IMR-90 (cell line): Measurements from ENCODE around the gene DBI. TPM values are rescaled to one million over a fixed set of nuclear protein-coding genes. Genes with fewer than 3 reads are reported as not detected.

Experiments used
- ATAC-seq: fragments of 200-7000 bp; cut with Tn5 transposase; 2 replicates; pipeline ENCODE4 v1.9.1; 2020; ENCODE audit warnings: low read depth, mild to moderate bottlenecking, moderate library complexity
- BruUV-seq: library from RNA; stranded (reverse); fragments of 400-500 nt; replicated peaks from 2 replicates; lab custom pipeline; 2021; lab: Mats Ljungman, UMichigan
- CTCF ChIA-PET: fragments of 300-600 bp; formaldehyde crosslinking; extraction: SDS; loops from one replicate; lab custom pipeline; 2021; ENCODE audit warnings: antibody characterized with exemption; lab: Yijun Ruan, JAX
- POLR2A ChIA-PET: fragments of 300-600 bp; sonication (Branson Sonifier 250); formaldehyde crosslinking; loops from one replicate; lab custom pipeline; 2022; ENCODE audit warnings: antibody characterized with exemption; ENCODE audit not compliant: unreplicated experiment; lab: Charles Lee
- DNase-seq: peaks from one replicate; pipeline ENCODE4 v3.0.0; 2013
- H2AFZ ChIP-seq: replicated peaks from 2 replicates; pipeline ENCODE3; 2013; ENCODE audit warnings: low read length, mild to moderate bottlenecking; ENCODE audit not compliant: poor library complexity
- H2AK5ac ChIP-seq: 2 replicates; pipeline ENCODE4 v1.6.1; 2013; ENCODE audit warnings: low read depth, low read length, inconsistent platforms
- H2AK9ac ChIP-seq: replicated peaks from 2 replicates; pipeline ENCODE3; 2013; ENCODE audit warnings: mild to moderate bottlenecking, low read depth, low read length, moderate library complexity; ENCODE audit not compliant: poor library complexity
- H2BK120ac ChIP-seq: 2 replicates; pipeline ENCODE4 v1.6.1; 2013; ENCODE audit warnings: low read depth, low read length, inconsistent platforms
- H2BK15ac ChIP-seq: 3 replicates; pipeline ENCODE4 v1.6.1; 2013; ENCODE audit warnings: low read depth, low read length, inconsistent platforms
- H2BK20ac ChIP-seq: 2 replicates; pipeline ENCODE4 v1.6.1; 2013; ENCODE audit warnings: low read depth, mild to moderate bottlenecking, inconsistent platforms, low read length, moderate library complexity
- H2BK5ac ChIP-seq: 2 replicates; pipeline ENCODE4 v1.6.1; 2013; ENCODE audit warnings: mild to moderate bottlenecking, low read depth, low read length, inconsistent platforms; ENCODE audit not compliant: poor library complexity, severe bottlenecking
- H3K14ac ChIP-seq: replicated peaks from 2 replicates; pipeline ENCODE4 v1.6.1; 2013; ENCODE audit warnings: low read depth, low read length, inconsistent platforms
- H3K18ac ChIP-seq: 2 replicates; pipeline ENCODE4 v1.6.1; 2013; ENCODE audit warnings: low read depth, low read length, control low read depth
- H3K23ac ChIP-seq: 2 replicates; pipeline ENCODE4 v1.6.1; 2013; ENCODE audit warnings: low read depth, low read length, inconsistent platforms
- H3K27ac ChIP-seq: 2 replicates; pipeline ENCODE4 v1.5.1; 2013; ENCODE audit warnings: mild to moderate bottlenecking, control low read depth, low read length; ENCODE audit not compliant: insufficient read depth
- H3K27me3 ChIP-seq: 2 replicates; pipeline ENCODE4 v1.6.1; 2013; ENCODE audit warnings: low read length; ENCODE audit not compliant: control insufficient read depth, insufficient read depth
- H3K36me3 ChIP-seq: 2 replicates; pipeline ENCODE4 v1.6.1; 2013; ENCODE audit warnings: low read length, mixed read lengths; ENCODE audit not compliant: control insufficient read depth, insufficient read depth
- H3K4ac ChIP-seq: 2 replicates; pipeline ENCODE4 v1.6.1; 2013; ENCODE audit warnings: low read depth, low read length, inconsistent platforms
- H3K4me1 ChIP-seq: 2 replicates; pipeline ENCODE4 v1.6.1; 2013; ENCODE audit warnings: low read length, mixed read lengths; ENCODE audit not compliant: control insufficient read depth, insufficient read depth
- H3K4me2 ChIP-seq: 2 replicates; pipeline ENCODE4 v1.6.1; 2013; ENCODE audit warnings: low read depth, mild to moderate bottlenecking, control low read depth, low read length, moderate library complexity
- H3K4me3 ChIP-seq: 2 replicates; pipeline ENCODE4 v1.5.1; 2013; ENCODE audit warnings: low read depth, mild to moderate bottlenecking, control low read depth, low read length, moderate library complexity; ENCODE audit not compliant: insufficient read depth
- H3K56ac ChIP-seq: 2 replicates; pipeline ENCODE4 v1.6.1; 2013; ENCODE audit warnings: low read length, inconsistent platforms; ENCODE audit not compliant: insufficient read depth; ENCODE audit errors: extremely low read depth
- H3K79me1 ChIP-seq, 2 experiments: 2 replicates each; pipeline ENCODE4 v1.6.1; 2013; ENCODE audit warnings: low read length in 2 of 2, inconsistent platforms in 1 of 2, low read depth in 1 of 2
- H3K9ac ChIP-seq: 2 replicates; pipeline ENCODE4 v1.6.1; 2013; ENCODE audit warnings: low read depth, low read length, control low read depth
- H3K9me1 ChIP-seq: 2 replicates; pipeline ENCODE4 v1.6.1; 2013; ENCODE audit warnings: low read length, inconsistent platforms; ENCODE audit not compliant: insufficient read depth
- H3K9me3 ChIP-seq: 2 replicates; pipeline ENCODE4 v1.6.1; 2013; ENCODE audit warnings: low read length; ENCODE audit not compliant: control insufficient read depth, insufficient read depth
- H4K20me1 ChIP-seq: 2 replicates; pipeline ENCODE4 v1.6.1; 2013; ENCODE audit warnings: low read length, inconsistent platforms; ENCODE audit not compliant: insufficient read depth
- H4K5ac ChIP-seq: 2 replicates; pipeline ENCODE4 v1.6.1; 2013; ENCODE audit warnings: mild to moderate bottlenecking, low read depth, low read length, control low read depth
- H4K8ac ChIP-seq, 2 experiments: 2 replicates each; pipeline ENCODE4 v1.6.1; 2013; ENCODE audit warnings: low read depth in 2 of 2, low read length in 2 of 2, control low read depth in 1 of 2, inconsistent platforms in 1 of 2
- H4K91ac ChIP-seq: 2 replicates; pipeline ENCODE4 v1.6.1; 2013; ENCODE audit warnings: low read depth, low read length, inconsistent platforms; ENCODE audit not compliant: insufficient read depth
- MXI1 ChIP-seq: IDR thresholded peaks from 2 replicates; pipeline ENCODE4 v1.6.1; 2012; ENCODE audit warnings: low read depth, mild to moderate bottlenecking, low read length, moderate library complexity, borderline replicate concordance
- WGBS, 2 experiments: methylation state at CpG; one replicate each; pipeline versions ENCODE4 v1.1.5 to v1.1.7; 2013; ENCODE audit warnings: missing lambda C conversion rate in 2 of 2; ENCODE audit not compliant: insufficient read length in 1 of 2; ENCODE audit errors: extremely low coverage in 2 of 2; 5-methylcytosine and 5-hydroxymethylcytosine counted together
- dilution Hi-C: fragments of 300-500 bp; cut with HindIII; formaldehyde crosslinking; loops from one replicate; pipeline ENCODE4 v1.14.3; 2018; ENCODE audit warnings: low sequenced_read_pairs; ENCODE audit not compliant: unreplicated experiment
- in situ Hi-C: fragments of 300-500 bp; cut with MboI; formaldehyde crosslinking; loops from 3 replicates; pipeline ENCODE4 v1.14.3; 2019; ENCODE audit warnings: low sequenced_read_pairs, inconsistent platforms, mixed read lengths
- intact Hi-C: fragments of 100-400 bp; cut with micrococcal nuclease; formaldehyde crosslinking; loops from 2 replicates; pipeline ENCODE4 v1.10.0; 2022
- polyA plus RNA-seq, 3 experiments: library from polyadenylated mRNA; depleted of rRNA; stranded (reverse); fragments of >200 nt; gene quantifications; 2 replicates each; pipeline ENCODE4 v1.2.3, GENCODE V29; 2012; ENCODE audit warnings: low replicate concordance in 1 of 3
- total RNA-seq: library from RNA; depleted of rRNA; stranded (reverse); fragments of >200 nt; gene quantifications from 2 replicates; pipeline ENCODE4 v1.2.3, GENCODE V29; 2012

Gene DBI
- total and polyA plus RNA-seq, 2 of the 4 experiments (the other 2 are of a cell fraction), result 42.5 to 278 TPM

- Histone ChIP-seq H3K27me3 (no peaks in the 10 kb centered on the region), H3K27ac (no peak overlapping the region), H3K4me2 (no peak overlapping the region), H4K8ac (no peak overlapping the region), H2AK5ac (no peak overlapping the region), H3K4ac (no peak overlapping the region), H3K9me1 (peaks cover 2% of the 10 kb centered on the region; the same call in 1 of the 2 replicates), H3K18ac (no peak overlapping the region), H2AFZ (no peak overlapping the region), H3K79me1 (no peaks in the 10 kb centered on the region), H2BK120ac (no peak overlapping the region), H4K20me1 (no peaks in the 10 kb centered on the region; the same call in 1 of the 2 replicates), H2AK9ac (no peak overlapping the region), H4K91ac (no peak overlapping the region), H3K36me3 (no peaks in the 10 kb centered on the region), H4K5ac (no peak overlapping the region), H3K9me3 (no peaks in the 10 kb centered on the region), H3K9ac (no peak overlapping the region), H2BK20ac (no peak overlapping the region), H3K56ac (no peak overlapping the region), H3K4me1 (no peaks in the 10 kb centered on the region), H3K14ac (no peak overlapping the region), H3K4me3 (no peak overlapping the region), H2BK15ac (no peak overlapping the region), H3K23ac (no peak overlapping the region), H2BK5ac (no peak overlapping the region)
- no TSS peak for BruUV-seq
- CTCF ChIA-PET, result no interaction called here
- WGBS, 2 experiments, result 53% methylated on average over 5 of the region's 6 CpGs; no CpG with 5 or more reads in 1 of the 2 experiments
- no peak for ATAC-seq
- in situ Hi-C loops, result no loop called here
- POLR2A ChIA-PET, result no interaction called here
- TF ChIP-seq MXI1, result no peak
- intact Hi-C loops, result no loop called here
- dilution Hi-C loops, result no loop called here
- no peak for DNase-seq
Measured at GRCh38 chr2:119349289-119349688, 17.5 kb upstream of the DBI start.
